NB4 (cell line): ENCODE results near the gene LY6G5B.

Experiments
- CTCF ChIP-seq: IDR thresholded peaks from one replicate; pipeline ENCODE4 v1.5.1; 2012; ENCODE audit warnings: low read depth, low read length
- POLR2A ChIP-seq: IDR thresholded peaks from 2 replicates; pipeline ENCODE4 v1.6.1; 2011; ENCODE audit warnings: mild to moderate bottlenecking; ENCODE audit not compliant: insufficient read length; ENCODE audit errors: extremely low read depth

GRCh38 chr6:31712296-31712695 is 42.5 kb downstream of the LY6G5B start:
- TF ChIP-seq CTCF (no peak), POLR2A (no peak)
